Gastrocnemius medialis (tissue), 4 donors: ENCODE data around the gene EPHA2.

Experiments used
- CTCF ChIP-seq, 5 experiments: fragments of 450-650 bp in 3 of 5; fragments of 200-600 bp in 2 of 5; sonication (generic) in 2 of 5; IDR thresholded peaks in 4 of 5; conservative IDR thresholded peaks in 1 of 5; 1 replicate in 4 of 5; 2 replicates in 1 of 5; pipeline ENCODE4 v1.5.1; 2016 to 2019; ENCODE audit warnings: antibody characterized with exemption in 5 of 5, mild to moderate bottlenecking in 3 of 5, moderate library complexity in 3 of 5
- POLR2A ChIP-seq, 2 donors: fragments of 450-650 bp; IDR thresholded peaks; one replicate each; pipeline ENCODE4 v1.6.1; 2017; ENCODE audit warnings: antibody characterized with exemption in 2 of 2, mild to moderate bottlenecking in 2 of 2, moderate library complexity in 2 of 2

- TF ChIP-seq CTCF (IDR thresholded peaks at IDR 0.05 in 4 of 5, conservative IDR thresholded peaks at IDR 0.05 in 1 of 5) (no peak), POLR2A (IDR thresholded peaks at IDR 0.05) (no peak)
Observed at GRCh38 chr1:16158993-16159831, 3.3 kb upstream of the EPHA2 start.
